ENCODE data around the gene CHAT. TPM values are rescaled to one million over a fixed set of nuclear protein-coding genes. Genes with fewer than 3 reads are reported as not detected.
A peak's percentile ranks its signal among the peaks of the same experiment; 100 is the strongest.

CHAT gene
- total RNA-seq, 2 donors from 2014 or later: 0.26 TPM; not detected in 1

DNA sequence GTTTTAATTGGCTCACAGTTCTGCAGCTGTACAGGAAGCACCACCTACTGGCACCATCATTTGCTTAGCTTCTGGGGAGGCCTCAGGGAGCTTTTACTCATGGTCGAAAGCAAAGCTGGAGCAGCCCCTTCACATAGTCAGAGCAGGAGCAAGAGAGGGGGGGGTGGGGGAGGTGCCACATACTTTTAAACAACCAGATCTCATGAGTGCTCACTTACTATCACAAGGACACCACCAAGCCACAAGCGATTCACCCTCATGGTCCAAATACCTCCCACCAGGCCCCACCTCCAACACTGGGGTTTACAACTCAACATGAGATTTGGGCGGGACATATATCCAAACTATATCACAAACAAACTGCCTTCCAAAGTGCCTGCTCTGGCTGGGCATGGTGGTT, 35.4 kb upstream of the CHAT start:
- H3K27ac ChIP-seq: no peak overlapping the region
- H3K9me3 ChIP-seq: no peaks in the 10 kb centered on the region
- 82 to 86% methylated on average over 3 of the region's 3 CpGs for WGBS, 2 donors
- H3K4me1 ChIP-seq: no peaks in the 10 kb centered on the region
- intact Hi-C loops (cut with DNase I): no loop called here
- H3K36me3 ChIP-seq (replicated peaks in 1 of 2; ENCODE audit: insufficient read depth in 1 of 2, low read depth in 2 of 2): no peaks in the 10 kb centered on the region
- no peak overlapping the region for H3K4me3 ChIP-seq
- DNase-seq: no peak
- no peak for TF ChIP-seq POLR2A (IDR thresholded peaks at IDR 0.05)
- no peak for TF ChIP-seq CTCF (IDR thresholded peaks at IDR 0.05)
- no peaks in the 10 kb centered on the region for H3K27me3 ChIP-seq
- ATAC-seq: no peak

DNA sequence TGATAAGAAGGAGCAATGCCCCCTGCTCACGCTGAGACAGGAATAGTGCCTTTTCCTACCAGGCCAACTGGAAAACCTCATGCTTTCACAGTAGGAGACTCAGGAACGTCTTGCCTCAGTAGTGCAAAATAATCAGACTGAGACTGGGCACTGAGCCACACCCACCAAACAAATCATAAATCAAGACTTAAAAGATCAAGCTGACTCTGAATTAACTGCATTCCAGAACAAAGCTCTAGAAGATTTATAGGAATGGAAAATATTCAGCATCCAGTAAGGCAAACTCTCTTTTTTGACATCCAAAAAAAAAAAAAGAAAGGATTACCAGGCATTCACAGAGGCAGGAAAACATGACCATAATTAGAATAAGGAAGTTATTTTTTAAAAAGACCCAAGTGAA, 34.2 kb upstream of the CHAT start:
- Histone ChIP-seq H3K4me3 (no peak overlapping the region), H3K27ac (no peak overlapping the region), H3K36me3 (replicated peaks in 1 of 2; ENCODE audit: insufficient read depth in 1 of 2, low read depth in 2 of 2) (no peaks in the 10 kb centered on the region), H3K9me3 (no peaks in the 10 kb centered on the region), H3K4me1 (no peaks in the 10 kb centered on the region), H3K27me3 (no peaks in the 10 kb centered on the region)
- WGBS, 2 donors: 35 to 36% methylated on average over 2 of the region's 2 CpGs
- ATAC-seq (no peak), DNase-seq (no peak)
- intact Hi-C loops (cut with DNase I): no loop called here
- TF ChIP-seq POLR2A (IDR thresholded peaks at IDR 0.05) (no peak), CTCF (IDR thresholded peaks at IDR 0.05) (no peak)

DNA sequence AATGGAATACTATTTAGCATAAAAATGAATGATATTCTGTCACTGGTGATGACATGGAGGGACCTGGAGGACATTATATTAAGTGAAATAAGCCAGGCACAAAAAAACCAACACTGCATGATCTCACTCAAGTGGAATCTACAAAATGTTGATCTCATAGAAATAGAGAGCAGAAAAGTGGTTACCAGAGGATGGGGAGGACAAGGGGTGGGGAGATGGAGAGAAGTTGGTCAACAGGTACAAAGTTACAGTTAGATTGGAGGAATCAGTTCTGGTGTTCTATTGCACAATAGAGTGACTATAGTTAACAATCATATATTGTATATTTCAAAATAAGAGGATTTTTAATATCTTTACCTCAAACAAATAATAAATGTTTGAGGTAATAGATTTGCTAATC, 28.4 kb upstream of the CHAT start:
- Histone ChIP-seq H3K4me1 (no peaks in the 10 kb centered on the region), H3K27ac (no peak overlapping the region), H3K9me3 (no peaks in the 10 kb centered on the region), H3K36me3 (replicated peaks in 1 of 2; ENCODE audit: insufficient read depth in 1 of 2, low read depth in 2 of 2) (no peaks in the 10 kb centered on the region), H3K4me3 (no peak overlapping the region), H3K27me3 (no peaks in the 10 kb centered on the region)
- no peak for TF ChIP-seq CTCF (IDR thresholded peaks at IDR 0.05)
- no peak for TF ChIP-seq POLR2A (IDR thresholded peaks at IDR 0.05)
- intact Hi-C loops (cut with DNase I): no loop called here
- DNase-seq (no peak), ATAC-seq (no peak)

GRCh38 chr10:49587981-49588380, 25.9 kb upstream of the CHAT start:
- Histone ChIP-seq H3K27me3 (no peaks in the 10 kb centered on the region), H3K4me1 (no peaks in the 10 kb centered on the region), H3K4me3 (no peak overlapping the region), H3K27ac (no peak overlapping the region), H3K9me3 (no peaks in the 10 kb centered on the region), H3K36me3 (replicated peaks in 1 of 2; ENCODE audit: insufficient read depth in 1 of 2, low read depth in 2 of 2) (no peaks in the 10 kb centered on the region)
- ATAC-seq: no peak
- 56 to 71% methylated on average over 4 of the region's 4 CpGs for WGBS, 2 donors
- DNase-seq: no peak
- TF ChIP-seq POLR2A (IDR thresholded peaks at IDR 0.05) (no peak), CTCF (IDR thresholded peaks at IDR 0.05) (no peak)
- intact Hi-C loops (cut with DNase I): no loop called here

- intact Hi-C loops (cut with DNase I): no loop called here
- Histone ChIP-seq H3K4me1 (no peaks in the 10 kb centered on the region), H3K9me3 (no peaks in the 10 kb centered on the region), H3K4me3 (no peak overlapping the region), H3K36me3 (replicated peaks in 1 of 2; ENCODE audit: insufficient read depth in 1 of 2, low read depth in 2 of 2) (no peaks in the 10 kb centered on the region), H3K27ac (no peak overlapping the region), H3K27me3 (no peaks in the 10 kb centered on the region)
- 22 to 30% methylated on average over 5 to 9 of the region's 9 CpGs for WGBS, 2 donors
- ATAC-seq (peak; percentile 81), DNase-seq (peak; percentile 52 to 69 (median 66))
- TF ChIP-seq CTCF (IDR thresholded peaks at IDR 0.05) (peak; percentile 74 to 86 (median 78)), POLR2A (IDR thresholded peaks at IDR 0.05) (no peak)
Observed at GRCh38 chr10:49592726-49593563, 20.9 kb upstream of the CHAT start.

Data from body of pancreas (tissue), 4 donors.